ENCODE results near the gene NPTX1. TPM values are rescaled to one million over a fixed set of nuclear protein-coding genes. Genes with fewer than 3 reads are reported as not detected.

Gene NPTX1
- total RNA-seq, 1 donor from 2014 or later = 1.3 TPM

DNA sequence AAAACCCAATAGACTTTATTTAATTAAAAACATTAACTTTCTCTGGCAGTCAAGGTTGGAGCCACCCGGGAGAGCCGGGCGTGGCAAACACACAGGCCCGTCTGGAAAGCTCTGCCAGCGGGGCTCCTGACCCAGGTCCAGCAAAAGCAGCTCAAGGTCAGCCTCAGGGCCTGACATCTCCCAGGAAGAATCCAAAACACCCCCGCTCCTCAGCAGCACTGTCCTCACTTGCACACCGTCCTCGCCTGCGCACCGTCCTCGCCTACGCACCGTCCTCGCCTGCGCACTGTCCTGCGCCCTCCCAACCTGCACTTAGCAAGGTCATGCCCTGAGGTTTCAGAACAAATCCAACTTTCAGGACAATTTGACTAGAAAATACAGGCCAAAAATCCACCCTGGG, 36.8 kb upstream of the NPTX1 start:
- intact Hi-C loops (cut with DNase I) = no loop called here
- DNase-seq (no peak), ATAC-seq (no peak)
- H3K4me3 ChIP-seq = no peak overlapping the region
- H3K27ac ChIP-seq = no peak overlapping the region
- H3K36me3 ChIP-seq = no peaks in the 10 kb centered on the region
- no peaks in the 10 kb centered on the region for H3K4me1 ChIP-seq
- TF ChIP-seq, protein P1, sequence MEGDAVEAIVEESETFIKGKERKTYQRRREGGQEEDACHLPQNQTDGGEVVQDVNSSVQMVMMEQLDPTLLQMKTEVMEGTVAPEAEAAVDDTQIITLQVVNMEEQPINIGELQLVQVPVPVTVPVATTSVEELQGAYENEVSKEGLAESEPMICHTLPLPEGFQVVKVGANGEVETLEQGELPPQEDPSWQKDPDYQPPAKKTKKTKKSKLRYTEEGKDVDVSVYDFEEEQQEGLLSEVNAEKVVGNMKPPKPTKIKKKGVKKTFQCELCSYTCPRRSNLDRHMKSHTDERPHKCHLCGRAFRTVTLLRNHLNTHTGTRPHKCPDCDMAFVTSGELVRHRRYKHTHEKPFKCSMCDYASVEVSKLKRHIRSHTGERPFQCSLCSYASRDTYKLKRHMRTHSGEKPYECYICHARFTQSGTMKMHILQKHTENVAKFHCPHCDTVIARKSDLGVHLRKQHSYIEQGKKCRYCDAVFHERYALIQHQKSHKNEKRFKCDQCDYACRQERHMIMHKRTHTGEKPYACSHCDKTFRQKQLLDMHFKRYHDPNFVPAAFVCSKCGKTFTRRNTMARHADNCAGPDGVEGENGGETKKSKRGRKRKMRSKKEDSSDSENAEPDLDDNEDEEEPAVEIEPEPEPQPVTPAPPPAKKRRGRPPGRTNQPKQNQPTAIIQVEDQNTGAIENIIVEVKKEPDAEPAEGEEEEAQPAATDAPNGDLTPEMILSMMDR (IDR thresholded peaks at IDR 0.05) = no peak
- H3K27me3 ChIP-seq = peaks cover 4% of the 10 kb centered on the region
- H3K9me3 ChIP-seq = no peaks in the 10 kb centered on the region

DNA sequence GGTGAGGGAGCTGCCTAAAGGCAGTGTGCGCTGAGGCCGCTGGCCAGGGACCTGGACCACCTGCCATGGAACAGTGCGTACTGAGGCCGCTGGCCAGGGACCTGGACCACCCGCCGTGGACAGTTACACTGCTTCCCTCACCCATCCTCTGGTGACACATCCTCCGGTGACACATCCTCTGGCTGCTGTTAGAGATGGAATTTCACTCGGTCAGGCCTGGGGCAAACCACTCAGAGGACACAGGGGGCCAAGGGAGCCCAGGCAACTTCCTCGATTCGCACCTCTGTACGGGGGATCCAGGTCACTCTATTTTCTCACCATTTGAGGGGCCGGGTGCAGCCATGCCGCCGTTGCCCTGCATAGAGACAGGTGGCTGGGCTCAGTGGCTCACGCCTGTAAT, 35.8 kb upstream of the NPTX1 start:
- intact Hi-C loops (cut with DNase I) = no loop called here
- peak; percentile 8 for ATAC-seq
- TF ChIP-seq, protein P1 (IDR thresholded peaks at IDR 0.05) = no peak
- H3K4me1 ChIP-seq = no peaks in the 10 kb centered on the region
- H3K27ac ChIP-seq = no peak overlapping the region
- no peak for DNase-seq
- H3K4me3 ChIP-seq = no peak overlapping the region
- H3K9me3 ChIP-seq = no peaks in the 10 kb centered on the region
- H3K27me3 ChIP-seq = peaks cover 4% of the 10 kb centered on the region
- no peaks in the 10 kb centered on the region for H3K36me3 ChIP-seq

DNA sequence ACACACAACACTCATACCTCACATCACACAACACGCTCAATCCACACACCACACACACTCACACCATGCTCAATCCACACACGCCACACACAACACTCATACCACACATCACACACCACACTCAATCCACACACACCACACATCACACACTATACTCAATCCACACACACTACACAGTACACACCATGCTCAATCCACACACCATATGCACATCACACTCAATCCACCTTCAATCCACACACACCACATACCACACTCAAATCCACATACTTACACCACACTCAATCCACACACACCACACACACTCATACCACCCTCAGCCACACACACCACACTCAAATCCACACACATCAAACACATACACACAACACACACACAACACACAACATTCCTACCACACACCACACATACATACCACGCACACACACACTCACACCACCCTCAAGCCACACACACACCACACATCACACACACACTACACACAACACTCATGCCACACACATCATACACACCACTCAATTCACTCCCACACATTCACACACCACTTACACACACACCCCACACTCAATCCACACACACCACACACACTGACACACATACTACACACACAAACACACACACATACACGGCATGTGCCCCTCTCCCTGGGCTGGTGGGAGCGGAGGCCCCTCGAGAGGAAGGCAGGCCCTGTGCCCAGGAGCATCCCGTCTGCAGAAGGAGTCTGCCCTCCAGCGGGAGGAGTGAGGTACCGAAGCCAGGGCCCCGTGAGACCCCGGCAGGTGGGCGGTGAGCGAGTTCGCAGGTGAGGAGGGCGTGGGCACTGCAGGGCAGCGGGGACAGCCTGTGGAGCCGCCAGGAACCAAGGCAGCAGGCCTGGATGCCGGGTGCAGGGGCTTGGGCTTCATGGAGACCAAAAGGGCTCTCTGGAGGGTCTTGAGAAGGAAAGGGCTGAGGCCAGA, 35.1 kb upstream of the NPTX1 start:
- no peak for ATAC-seq
- Histone ChIP-seq H3K27ac (no peak overlapping the region), H3K4me1 (no peaks in the 10 kb centered on the region), H3K9me3 (no peaks in the 10 kb centered on the region), H3K36me3 (no peaks in the 10 kb centered on the region), H3K27me3 (peaks cover 4% of the 10 kb centered on the region), H3K4me3 (no peak overlapping the region)
- TF ChIP-seq, protein P1 (IDR thresholded peaks at IDR 0.05) = no peak
- DNase-seq = no peak
- intact Hi-C loops (cut with DNase I) = no loop called here

DNA sequence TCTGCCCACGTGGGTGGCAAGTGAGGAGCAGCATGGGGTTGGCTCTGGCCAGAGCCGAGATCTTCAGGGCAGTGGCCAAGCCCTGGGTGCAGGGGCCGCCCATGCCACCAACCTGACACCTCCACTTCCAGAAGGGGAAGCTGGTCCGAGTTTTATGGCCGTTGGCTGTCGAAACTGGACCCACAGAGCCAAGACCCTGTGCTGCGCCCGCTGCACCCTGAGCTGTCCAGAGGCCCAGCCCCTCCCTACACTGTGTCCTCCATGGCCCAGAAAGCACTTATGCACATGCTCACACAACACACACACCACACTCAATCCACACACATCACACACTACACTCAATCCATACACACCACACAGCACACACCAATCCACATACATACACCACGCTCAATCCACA, 34.4 kb upstream of the NPTX1 start:
- Histone ChIP-seq H3K9me3 (no peaks in the 10 kb centered on the region), H3K27ac (no peak overlapping the region), H3K4me1 (no peaks in the 10 kb centered on the region), H3K4me3 (no peak overlapping the region), H3K27me3 (peaks cover 4% of the 10 kb centered on the region), H3K36me3 (no peaks in the 10 kb centered on the region)
- TF ChIP-seq, protein P1 (IDR thresholded peaks at IDR 0.05) = no peak
- peak; percentile 15 for ATAC-seq
- intact Hi-C loops (cut with DNase I) = no loop called here
- DNase-seq = no peak

DNA sequence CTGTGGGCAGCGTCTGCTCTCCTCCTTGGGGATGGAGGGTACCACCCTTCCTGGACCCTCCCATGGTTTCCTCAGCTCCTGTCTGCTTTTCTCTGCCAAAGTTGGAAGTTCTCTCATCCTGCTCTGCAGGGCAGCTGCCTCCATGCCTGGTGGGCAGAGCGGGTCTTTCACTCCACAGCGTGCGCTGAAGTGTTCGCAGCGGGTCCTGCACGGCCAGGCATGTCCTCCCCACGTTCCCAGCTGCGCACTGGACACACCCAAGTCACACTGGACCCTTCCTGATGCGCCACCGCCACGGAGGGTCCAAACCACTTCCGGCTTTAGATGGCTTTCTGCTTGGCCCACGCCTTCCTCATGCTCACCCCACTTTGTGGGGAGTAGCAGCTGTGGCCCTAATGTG, 33.7 kb upstream of the NPTX1 start:
- Histone ChIP-seq H3K9me3 (no peaks in the 10 kb centered on the region), H3K36me3 (no peaks in the 10 kb centered on the region), H3K27me3 (peaks cover 4% of the 10 kb centered on the region), H3K4me3 (no peak overlapping the region), H3K27ac (no peak overlapping the region), H3K4me1 (no peaks in the 10 kb centered on the region)
- DNase-seq (no peak), ATAC-seq (no peak)
- intact Hi-C loops (cut with DNase I) = no loop called here
- TF ChIP-seq, protein P1 (IDR thresholded peaks at IDR 0.05) = no peak

Data from upper lobe of right lung (tissue), 1 donor.